IMR-90 (cell line): ENCODE data around the gene MIER2.
"Not testable (repeated sequence)": the region's sequence is repeated elsewhere in the genome, so short reads cannot be mapped to it uniquely, and the experiment has no call there.

Experiments used
- BHLHE40 ChIP-seq: fragments of 150-350 bp; IDR thresholded peaks from 2 replicates; pipeline ENCODE4 v1.6.1; 2016; ENCODE audit warnings: mild to moderate bottlenecking, low read depth, low read length
- CTCF ChIP-seq: conservative IDR thresholded peaks from 2 replicates; pipeline ENCODE4 v1.5.1; 2012; ENCODE audit warnings: mild to moderate bottlenecking, low read depth, low read length, improper control_type of control experiment
- MAFK ChIP-seq: IDR thresholded peaks from 2 replicates; pipeline ENCODE4 v1.6.1; 2012; ENCODE audit warnings: low read depth, low read length, improper control_type of control experiment
- POLR2A ChIP-seq: IDR thresholded peaks from 2 replicates; pipeline ENCODE4 v1.6.1; 2012; ENCODE audit warnings: mild to moderate bottlenecking, low read depth, low read length
- RFX5 ChIP-seq: IDR thresholded peaks from 2 replicates; pipeline ENCODE4 v1.8.0; 2012; ENCODE audit warnings: low read depth, mild to moderate bottlenecking, low read length, moderate library complexity

GRCh38 chr19:270766-271318 lies 73.8 kb downstream of the MIER2 start:
- not testable (repeated sequence) for TF ChIP-seq CTCF, RFX5, MAFK, POLR2A, BHLHE40
